GM12873 (cell line): ENCODE results near the gene ARNT2.

Source experiments
- CTCF ChIP-seq: IDR thresholded peaks from 2 replicates; pipeline ENCODE4 v1.5.1; 2012; ENCODE audit warnings: low read depth, mild to moderate bottlenecking, moderate library complexity, low read length, control low read depth; ENCODE audit not compliant: insufficient read depth; ENCODE audit errors: missing control alignments

Gene ARNT2

GRCh38 chr15:80591938-80592825 is 188.0 kb downstream of the ARNT2 start:
- no peak for TF ChIP-seq CTCF

GRCh38 chr15:80593486-80594030 is 189.4 kb downstream of the ARNT2 start:
- TF ChIP-seq CTCF, result no peak

- TF ChIP-seq CTCF, result no peak
Measured at GRCh38 chr15:80594091-80594889, 190.1 kb downstream of the ARNT2 start.

GRCh38 chr15:80595396-80595795 is 191.2 kb downstream of the ARNT2 start:
- no peak for TF ChIP-seq CTCF

- TF ChIP-seq CTCF, result no peak
Measured at GRCh38 chr15:80596521-80596976, 192.4 kb downstream of the ARNT2 start.

- no peak for TF ChIP-seq CTCF
Measured at GRCh38 chr15:80597076-80597475, 192.9 kb downstream of the ARNT2 start.

GRCh38 chr15:80599359-80599758 is 195.2 kb downstream of the ARNT2 start:
- TF ChIP-seq CTCF, result no peak
